Panc1 (cell line): ENCODE results near the gene DYRK3.

ENCODE experiments used
- POLR2AphosphoS5 ChIP-seq: IDR thresholded peaks from 2 replicates; pipeline ENCODE4 v1.6.1; 2012; ENCODE audit warnings: mild to moderate bottlenecking, low read depth, low read length, moderate library complexity
- SIN3A ChIP-seq: IDR thresholded peaks from 2 replicates; pipeline ENCODE4 v1.6.1; 2012; ENCODE audit warnings: low read depth, mild to moderate bottlenecking, low read length, moderate library complexity, borderline replicate concordance; ENCODE audit not compliant: insufficient read depth
- TF ChIP-seq, protein P1 (sequence below): fragments of 450-650 bp; IDR thresholded peaks from 2 replicates; pipeline ENCODE4 v1.5.1; 2017; ENCODE audit warnings: mild to moderate bottlenecking
- TF ChIP-seq, protein P2 (sequence below), 2 experiments: IDR thresholded peaks; 2 replicates each; pipeline ENCODE4 v1.6.1; 2011 to 2012; ENCODE audit warnings: low read depth in 2 of 2, control low read depth in 1 of 2, low read length in 1 of 2, mild to moderate bottlenecking in 1 of 2, moderate library complexity in 1 of 2; ENCODE audit not compliant: insufficient read depth in 1 of 2

DNA sequence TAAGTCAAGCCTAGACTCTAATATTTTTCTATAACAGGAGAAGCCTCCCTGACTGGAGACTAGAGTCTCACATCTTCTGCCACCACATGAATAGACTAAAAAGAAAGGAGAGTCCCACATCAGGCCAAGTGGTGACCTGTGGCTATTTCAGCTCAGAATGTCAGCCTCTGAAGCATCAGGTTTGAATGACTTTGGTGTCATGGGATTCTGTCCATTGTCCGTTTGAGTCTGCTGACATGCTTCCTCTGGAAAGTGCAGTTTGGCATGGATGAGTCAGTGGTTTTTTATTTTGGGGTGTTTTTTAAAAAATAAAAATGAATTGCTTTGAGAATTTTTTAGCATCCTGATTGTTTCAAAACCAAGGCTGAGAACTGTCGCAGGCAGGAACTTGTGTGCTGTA is 19.5 kb downstream of the DYRK3 start:
- TF ChIP-seq, protein P1, sequence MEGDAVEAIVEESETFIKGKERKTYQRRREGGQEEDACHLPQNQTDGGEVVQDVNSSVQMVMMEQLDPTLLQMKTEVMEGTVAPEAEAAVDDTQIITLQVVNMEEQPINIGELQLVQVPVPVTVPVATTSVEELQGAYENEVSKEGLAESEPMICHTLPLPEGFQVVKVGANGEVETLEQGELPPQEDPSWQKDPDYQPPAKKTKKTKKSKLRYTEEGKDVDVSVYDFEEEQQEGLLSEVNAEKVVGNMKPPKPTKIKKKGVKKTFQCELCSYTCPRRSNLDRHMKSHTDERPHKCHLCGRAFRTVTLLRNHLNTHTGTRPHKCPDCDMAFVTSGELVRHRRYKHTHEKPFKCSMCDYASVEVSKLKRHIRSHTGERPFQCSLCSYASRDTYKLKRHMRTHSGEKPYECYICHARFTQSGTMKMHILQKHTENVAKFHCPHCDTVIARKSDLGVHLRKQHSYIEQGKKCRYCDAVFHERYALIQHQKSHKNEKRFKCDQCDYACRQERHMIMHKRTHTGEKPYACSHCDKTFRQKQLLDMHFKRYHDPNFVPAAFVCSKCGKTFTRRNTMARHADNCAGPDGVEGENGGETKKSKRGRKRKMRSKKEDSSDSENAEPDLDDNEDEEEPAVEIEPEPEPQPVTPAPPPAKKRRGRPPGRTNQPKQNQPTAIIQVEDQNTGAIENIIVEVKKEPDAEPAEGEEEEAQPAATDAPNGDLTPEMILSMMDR, result no peak
- TF ChIP-seq POLR2AphosphoS5 (no peak), SIN3A (no peak)
- TF ChIP-seq, protein P2, sequence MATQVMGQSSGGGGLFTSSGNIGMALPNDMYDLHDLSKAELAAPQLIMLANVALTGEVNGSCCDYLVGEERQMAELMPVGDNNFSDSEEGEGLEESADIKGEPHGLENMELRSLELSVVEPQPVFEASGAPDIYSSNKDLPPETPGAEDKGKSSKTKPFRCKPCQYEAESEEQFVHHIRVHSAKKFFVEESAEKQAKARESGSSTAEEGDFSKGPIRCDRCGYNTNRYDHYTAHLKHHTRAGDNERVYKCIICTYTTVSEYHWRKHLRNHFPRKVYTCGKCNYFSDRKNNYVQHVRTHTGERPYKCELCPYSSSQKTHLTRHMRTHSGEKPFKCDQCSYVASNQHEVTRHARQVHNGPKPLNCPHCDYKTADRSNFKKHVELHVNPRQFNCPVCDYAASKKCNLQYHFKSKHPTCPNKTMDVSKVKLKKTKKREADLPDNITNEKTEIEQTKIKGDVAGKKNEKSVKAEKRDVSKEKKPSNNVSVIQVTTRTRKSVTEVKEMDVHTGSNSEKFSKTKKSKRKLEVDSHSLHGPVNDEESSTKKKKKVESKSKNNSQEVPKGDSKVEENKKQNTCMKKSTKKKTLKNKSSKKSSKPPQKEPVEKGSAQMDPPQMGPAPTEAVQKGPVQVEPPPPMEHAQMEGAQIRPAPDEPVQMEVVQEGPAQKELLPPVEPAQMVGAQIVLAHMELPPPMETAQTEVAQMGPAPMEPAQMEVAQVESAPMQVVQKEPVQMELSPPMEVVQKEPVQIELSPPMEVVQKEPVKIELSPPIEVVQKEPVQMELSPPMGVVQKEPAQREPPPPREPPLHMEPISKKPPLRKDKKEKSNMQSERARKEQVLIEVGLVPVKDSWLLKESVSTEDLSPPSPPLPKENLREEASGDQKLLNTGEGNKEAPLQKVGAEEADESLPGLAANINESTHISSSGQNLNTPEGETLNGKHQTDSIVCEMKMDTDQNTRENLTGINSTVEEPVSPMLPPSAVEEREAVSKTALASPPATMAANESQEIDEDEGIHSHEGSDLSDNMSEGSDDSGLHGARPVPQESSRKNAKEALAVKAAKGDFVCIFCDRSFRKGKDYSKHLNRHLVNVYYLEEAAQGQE (IDR thresholded peaks at IDR 0.05; ENCODE audit: insufficient read depth in 1 of 2, low read depth in 2 of 2, low read length in 1 of 2), result no peak
